Vagina (tissue), 2 donors: ENCODE data around the gene FAM240B. TPM values are rescaled to one million over a fixed set of nuclear protein-coding genes. Genes with fewer than 3 reads are reported as not detected.
A peak's percentile ranks its signal among the peaks of the same experiment; 100 is the strongest.

ENCODE experiments used
- DNase-seq, 2 donors: peaks; one replicate each; pipeline ENCODE4 v3.0.0-alpha.2; 2017; ENCODE audit errors: extremely low spot score in 2 of 2
- H3K27ac ChIP-seq: fragments of 200-600 bp; sonication (generic); one replicate; pipeline ENCODE4 v1.5.1; 2019
- H3K27me3 ChIP-seq: fragments of 200-600 bp; sonication (generic); one replicate; pipeline ENCODE4 v1.5.1; 2019
- H3K36me3 ChIP-seq, 2 donors: fragments of 200-600 bp; sonication (generic); one replicate each; pipeline ENCODE4 v1.5.1; 2017 to 2019
- H3K4me1 ChIP-seq: fragments of 200-600 bp; sonication (generic); one replicate; pipeline ENCODE4 v1.5.1; 2019
- H3K4me3 ChIP-seq, 2 donors: fragments of 200-600 bp; sonication (generic); 1 replicate in 1 of 2; 2 replicates in 1 of 2; pipeline ENCODE4 v1.5.1; 2016 to 2019
- H3K9me3 ChIP-seq: fragments of 200-600 bp; sonication (generic); one replicate; pipeline ENCODE4 v1.5.1; 2019
- CTCF ChIP-seq, 3 experiments: fragments of 450-650 bp in 2 of 3; fragments of 200-600 bp in 1 of 3; sonication (generic) in 1 of 3; IDR thresholded peaks; one replicate each; pipeline ENCODE4 v1.5.1; 2017 to 2019; ENCODE audit warnings: antibody characterized with exemption in 3 of 3, mild to moderate bottlenecking in 2 of 3, moderate library complexity in 2 of 3
- POLR2A ChIP-seq, 2 donors: fragments of 450-650 bp; IDR thresholded peaks; one replicate each; pipeline ENCODE4 v1.6.1; 2017; ENCODE audit warnings: antibody characterized with exemption in 2 of 2, mild to moderate bottlenecking in 2 of 2, moderate library complexity in 2 of 2
- POLR2AphosphoS5 ChIP-seq, 2 donors: sonication (generic); formaldehyde crosslinking; IDR thresholded peaks; one replicate each; pipeline ENCODE4 v1.9.0; 2017; ENCODE audit warnings: antibody characterized with exemption in 2 of 2, mild to moderate bottlenecking in 2 of 2, low read depth in 1 of 2; ENCODE audit not compliant: insufficient read depth in 1 of 2
- intact Hi-C: fragments of 100-400 bp; cut with DNase I; formaldehyde crosslinking; loops from one replicate; pipeline ENCODE4 v1.15.1; 2023
- total RNA-seq: library from RNA; depleted of rRNA; stranded (reverse); fragments of >200 nt; gene quantifications from one replicate; pipeline ENCODE4 v1.2.3, GENCODE V29; 2016

Gene FAM240B
- total RNA-seq, 1 donor from 2014 or later, result not detected

- H3K36me3 ChIP-seq, result no peaks in the 10 kb centered on the region
- intact Hi-C loops, result no loop called here
- no peak for TF ChIP-seq POLR2A (IDR thresholded peaks at IDR 0.05)
- no peak for DNase-seq
- H3K4me3 ChIP-seq, result no peak overlapping the region
- no peak overlapping the region for H3K27ac ChIP-seq
- H3K27me3 ChIP-seq, result no peaks in the 10 kb centered on the region
- H3K9me3 ChIP-seq, result no peaks in the 10 kb centered on the region
- H3K4me1 ChIP-seq, result no peaks in the 10 kb centered on the region
Measured at GRCh38 chr9:38656896-38657295, 63.0 kb downstream of the FAM240B start.

- Histone ChIP-seq H3K9me3 (no peaks in the 10 kb centered on the region), H3K4me3 (no peak overlapping the region), H3K36me3 (no peaks in the 10 kb centered on the region), H3K4me1 (no peaks in the 10 kb centered on the region), H3K27ac (no peak overlapping the region), H3K27me3 (no peaks in the 10 kb centered on the region)
- TF ChIP-seq POLR2A (IDR thresholded peaks at IDR 0.05) (no peak), CTCF (IDR thresholded peaks at IDR 0.05) (no peak), POLR2AphosphoS5 (IDR thresholded peaks at IDR 0.05; ENCODE audit: insufficient read depth in 1 of 2, low read depth in 1 of 2) (no peak)
- intact Hi-C loops, result no loop called here
- DNase-seq, result peak in 1 of 2 donors; percentile 54
Measured at GRCh38 chr9:38652486-38652885, 67.4 kb downstream of the FAM240B start.

DNA sequence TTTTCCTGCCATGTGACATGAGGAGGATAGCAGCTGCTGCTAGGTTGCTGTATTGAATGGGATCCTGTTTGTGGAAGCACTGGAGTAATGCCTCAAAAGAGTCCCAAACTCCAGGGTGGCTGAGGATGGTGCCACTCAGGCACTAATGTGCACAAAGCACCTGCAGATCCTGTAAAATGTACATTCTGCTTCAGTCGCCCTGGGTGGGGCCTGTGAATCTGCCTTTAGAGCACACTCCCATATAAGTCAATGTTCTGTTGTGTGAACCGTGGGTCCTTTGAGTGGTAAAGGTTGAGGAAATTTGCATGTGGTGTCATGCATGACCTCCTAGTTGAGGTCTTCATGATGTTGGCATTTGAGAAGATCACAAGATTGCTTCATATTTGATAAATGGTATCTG, 67.9 kb downstream of the FAM240B start:
- no peak overlapping the region for H3K4me3 ChIP-seq
- H3K9me3 ChIP-seq, result no peaks in the 10 kb centered on the region
- no peaks in the 10 kb centered on the region for H3K4me1 ChIP-seq
- H3K27me3 ChIP-seq, result no peaks in the 10 kb centered on the region
- TF ChIP-seq POLR2AphosphoS5 (IDR thresholded peaks at IDR 0.05; ENCODE audit: insufficient read depth in 1 of 2, low read depth in 1 of 2) (no peak), POLR2A (IDR thresholded peaks at IDR 0.05) (no peak), CTCF (IDR thresholded peaks at IDR 0.05) (no peak)
- H3K36me3 ChIP-seq, result no peaks in the 10 kb centered on the region
- H3K27ac ChIP-seq, result no peak overlapping the region
- DNase-seq, result peak in 1 of 2 donors; percentile 62
- intact Hi-C loops, result no loop called here

GRCh38 chr9:38651400-38652042, 68.4 kb downstream of the FAM240B start:
- DNase-seq, result no peak
- intact Hi-C loops, result no loop called here
- Histone ChIP-seq H3K9me3 (no peaks in the 10 kb centered on the region), H3K36me3 (no peaks in the 10 kb centered on the region), H3K4me1 (no peaks in the 10 kb centered on the region), H3K27ac (no peak overlapping the region), H3K4me3 (no peak overlapping the region), H3K27me3 (no peaks in the 10 kb centered on the region)
- TF ChIP-seq POLR2A (IDR thresholded peaks at IDR 0.05) (no peak), POLR2AphosphoS5 (IDR thresholded peaks at IDR 0.05; ENCODE audit: insufficient read depth in 1 of 2, low read depth in 1 of 2) (no peak), CTCF (IDR thresholded peaks at IDR 0.05) (no peak)

- Histone ChIP-seq H3K27me3 (no peaks in the 10 kb centered on the region), H3K4me1 (no peaks in the 10 kb centered on the region), H3K4me3 (no peak overlapping the region), H3K9me3 (no peaks in the 10 kb centered on the region), H3K36me3 (no peaks in the 10 kb centered on the region), H3K27ac (no peak overlapping the region)
- DNase-seq, result no peak
- TF ChIP-seq POLR2AphosphoS5 (IDR thresholded peaks at IDR 0.05; ENCODE audit: insufficient read depth in 1 of 2, low read depth in 1 of 2), result no peak
- no peak for TF ChIP-seq POLR2A (IDR thresholded peaks at IDR 0.05)
- no peak for TF ChIP-seq CTCF (IDR thresholded peaks at IDR 0.05)
- intact Hi-C loops, result no loop called here
Measured at GRCh38 chr9:38650564-38650963, 69.4 kb downstream of the FAM240B start.
